Suprapubic skin (tissue), 4 donors: ENCODE results near the gene TM9SF2. TPM values are rescaled to one million over a fixed set of nuclear protein-coding genes. Genes with fewer than 3 reads are reported as not detected.

ENCODE experiments used
- DNase-seq, 2 donors: peaks; one replicate each; pipeline ENCODE4 v3.0.0-alpha.2; 2019; ENCODE audit warnings: low spot score in 2 of 2
- H3K27ac ChIP-seq: fragments of 200-600 bp; sonication (generic); one replicate; pipeline ENCODE4 v1.5.1; 2019
- H3K27me3 ChIP-seq: fragments of 200-600 bp; sonication (generic); one replicate; pipeline ENCODE4 v1.5.1; 2019
- H3K36me3 ChIP-seq: fragments of 200-600 bp; sonication (generic); one replicate; pipeline ENCODE4 v1.5.1; 2019
- H3K4me1 ChIP-seq: fragments of 200-600 bp; sonication (generic); one replicate; pipeline ENCODE4 v1.5.1; 2019
- H3K4me3 ChIP-seq: fragments of 200-600 bp; sonication (generic); one replicate; pipeline ENCODE4 v1.5.1; 2019; ENCODE audit warnings: mild to moderate bottlenecking
- H3K9me3 ChIP-seq: fragments of 200-600 bp; sonication (generic); one replicate; pipeline ENCODE4 v1.5.1; 2019
- EP300 ChIP-seq: sonication (generic); formaldehyde crosslinking; IDR thresholded peaks from one replicate; pipeline ENCODE4 v1.6.1; 2017; ENCODE audit warnings: antibody characterized with exemption
- POLR2A ChIP-seq, 2 donors: fragments of 450-650 bp; IDR thresholded peaks; one replicate each; pipeline ENCODE4 v1.6.1; 2017; ENCODE audit warnings: antibody characterized with exemption in 2 of 2, mild to moderate bottlenecking in 2 of 2, moderate library complexity in 2 of 2
- POLR2AphosphoS5 ChIP-seq, 3 donors: sonication (generic); formaldehyde crosslinking; IDR thresholded peaks; one replicate each; pipeline ENCODE4 v1.6.1; 2017; ENCODE audit warnings: antibody characterized with exemption in 3 of 3
- WGBS: methylation state at CpG from one replicate; pipeline ENCODE4 v1.1.5; 2018; 5-methylcytosine and 5-hydroxymethylcytosine counted together
- total RNA-seq, 4 donors: library from RNA; depleted of rRNA; stranded (reverse); fragments of >200 nt; gene quantifications; one replicate each; pipeline ENCODE4 v1.1.0, GENCODE V29; 2016
- TF ChIP-seq, protein P1 (sequence below), 2 donors: fragments of 200-600 bp in 1 of 2; fragments of 450-650 bp in 1 of 2; sonication (generic) in 1 of 2; IDR thresholded peaks; one replicate each; pipeline ENCODE4 v1.5.1; 2016 to 2019; ENCODE audit warnings: antibody characterized with exemption in 2 of 2, mild to moderate bottlenecking in 1 of 2, moderate library complexity in 1 of 2

The TM9SF2 gene
- total RNA-seq, 4 donors from 2014 or later: 64.2 to 108 (median 91.4) TPM

DNA sequence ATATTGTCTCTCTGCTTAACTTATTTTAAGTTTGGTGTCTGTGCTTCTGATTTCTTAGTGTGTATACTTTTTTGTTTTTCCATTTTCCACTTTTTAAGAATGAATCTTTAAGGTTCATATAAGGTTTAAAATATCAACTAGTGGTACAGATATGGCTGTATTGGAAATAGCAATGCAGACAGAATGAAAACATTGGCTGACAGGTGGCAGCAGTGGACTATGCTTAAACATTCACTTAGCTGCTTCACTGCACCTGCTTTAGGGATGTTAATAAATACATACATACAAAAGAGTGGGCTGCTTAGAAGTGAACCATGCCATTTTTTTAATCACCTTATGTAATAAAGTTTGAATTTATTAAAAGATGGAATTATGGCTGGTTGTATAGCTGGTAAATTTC lies 27.3 kb downstream of the TM9SF2 start:
- Histone ChIP-seq H3K27me3 (no peaks in the 10 kb centered on the region), H3K4me3 (no peak overlapping the region), H3K36me3 (peaks cover 39% of the 10 kb centered on the region), H3K4me1 (no peaks in the 10 kb centered on the region), H3K27ac (no peak overlapping the region), H3K9me3 (no peaks in the 10 kb centered on the region)
- DNase-seq: no peak
- TF ChIP-seq EP300: no peak
- TF ChIP-seq, protein P1, sequence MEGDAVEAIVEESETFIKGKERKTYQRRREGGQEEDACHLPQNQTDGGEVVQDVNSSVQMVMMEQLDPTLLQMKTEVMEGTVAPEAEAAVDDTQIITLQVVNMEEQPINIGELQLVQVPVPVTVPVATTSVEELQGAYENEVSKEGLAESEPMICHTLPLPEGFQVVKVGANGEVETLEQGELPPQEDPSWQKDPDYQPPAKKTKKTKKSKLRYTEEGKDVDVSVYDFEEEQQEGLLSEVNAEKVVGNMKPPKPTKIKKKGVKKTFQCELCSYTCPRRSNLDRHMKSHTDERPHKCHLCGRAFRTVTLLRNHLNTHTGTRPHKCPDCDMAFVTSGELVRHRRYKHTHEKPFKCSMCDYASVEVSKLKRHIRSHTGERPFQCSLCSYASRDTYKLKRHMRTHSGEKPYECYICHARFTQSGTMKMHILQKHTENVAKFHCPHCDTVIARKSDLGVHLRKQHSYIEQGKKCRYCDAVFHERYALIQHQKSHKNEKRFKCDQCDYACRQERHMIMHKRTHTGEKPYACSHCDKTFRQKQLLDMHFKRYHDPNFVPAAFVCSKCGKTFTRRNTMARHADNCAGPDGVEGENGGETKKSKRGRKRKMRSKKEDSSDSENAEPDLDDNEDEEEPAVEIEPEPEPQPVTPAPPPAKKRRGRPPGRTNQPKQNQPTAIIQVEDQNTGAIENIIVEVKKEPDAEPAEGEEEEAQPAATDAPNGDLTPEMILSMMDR (IDR thresholded peaks at IDR 0.05): no peak
- no peak for TF ChIP-seq POLR2AphosphoS5 (IDR thresholded peaks at IDR 0.05)
- no peak for TF ChIP-seq POLR2A (IDR thresholded peaks at IDR 0.05)

DNA sequence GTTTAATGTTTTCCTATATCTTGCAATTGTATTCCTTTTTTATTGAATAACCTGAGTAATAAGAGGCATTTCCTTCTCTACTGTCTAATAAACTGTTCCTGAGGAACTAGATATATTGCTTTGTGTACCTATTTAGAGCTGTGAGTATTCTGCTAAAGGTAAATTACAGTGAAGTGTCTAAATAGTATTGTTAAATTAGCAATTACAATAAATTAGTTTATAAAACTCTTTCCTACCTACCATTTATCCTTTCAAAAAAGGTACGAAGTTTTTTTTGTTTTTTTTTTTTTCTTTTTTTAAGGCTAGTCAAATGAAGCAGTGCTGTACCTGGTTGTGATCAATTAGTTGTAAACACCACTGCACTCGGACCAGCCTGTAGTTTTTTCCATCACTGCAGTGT lies 34.8 kb downstream of the TM9SF2 start:
- DNase-seq: no peak
- WGBS: 90% methylated on average over 2 of the region's 2 CpGs
- peaks cover 39% of the 10 kb centered on the region for H3K36me3 ChIP-seq
- no peaks in the 10 kb centered on the region for H3K4me1 ChIP-seq
- H3K4me3 ChIP-seq: no peak overlapping the region
- TF ChIP-seq POLR2AphosphoS5 (IDR thresholded peaks at IDR 0.05) (no peak), POLR2A (IDR thresholded peaks at IDR 0.05) (no peak), EP300 (no peak)
- TF ChIP-seq, protein P1 (IDR thresholded peaks at IDR 0.05): no peak
- no peak overlapping the region for H3K27ac ChIP-seq
- H3K9me3 ChIP-seq: no peaks in the 10 kb centered on the region
- H3K27me3 ChIP-seq: no peaks in the 10 kb centered on the region

DNA sequence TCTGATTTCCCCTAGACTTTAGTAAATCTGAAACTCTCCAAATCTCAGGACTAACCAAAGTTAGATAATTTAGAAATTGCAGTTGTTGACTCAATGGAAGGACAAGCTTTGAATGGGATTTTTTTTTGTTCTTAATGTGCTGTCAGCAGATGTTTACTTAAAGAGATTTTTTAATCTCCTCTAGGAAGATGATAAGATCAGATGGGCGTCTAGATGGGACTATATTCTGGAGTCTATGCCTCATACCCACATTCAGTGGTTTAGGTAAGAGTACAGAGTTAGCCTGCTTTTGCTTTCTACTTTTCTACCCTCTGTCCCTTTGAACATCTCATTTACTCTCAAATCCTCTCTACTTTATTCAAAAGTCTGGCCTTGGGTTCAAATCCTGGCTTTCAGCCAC lies 39.3 kb downstream of the TM9SF2 start:
- H3K27me3 ChIP-seq: no peaks in the 10 kb centered on the region
- no peaks in the 10 kb centered on the region for H3K9me3 ChIP-seq
- 76% methylated on average over 1 of the region's 1 CpG for WGBS
- DNase-seq: no peak
- H3K36me3 ChIP-seq: peaks cover 67% of the 10 kb centered on the region
- no peak for TF ChIP-seq POLR2AphosphoS5 (IDR thresholded peaks at IDR 0.05)
- TF ChIP-seq, protein P1 (IDR thresholded peaks at IDR 0.05): no peak
- TF ChIP-seq POLR2A (IDR thresholded peaks at IDR 0.05): no peak
- TF ChIP-seq EP300: no peak
- no peaks in the 10 kb centered on the region for H3K4me1 ChIP-seq
- no peak overlapping the region for H3K4me3 ChIP-seq
- H3K27ac ChIP-seq: no peak overlapping the region

DNA sequence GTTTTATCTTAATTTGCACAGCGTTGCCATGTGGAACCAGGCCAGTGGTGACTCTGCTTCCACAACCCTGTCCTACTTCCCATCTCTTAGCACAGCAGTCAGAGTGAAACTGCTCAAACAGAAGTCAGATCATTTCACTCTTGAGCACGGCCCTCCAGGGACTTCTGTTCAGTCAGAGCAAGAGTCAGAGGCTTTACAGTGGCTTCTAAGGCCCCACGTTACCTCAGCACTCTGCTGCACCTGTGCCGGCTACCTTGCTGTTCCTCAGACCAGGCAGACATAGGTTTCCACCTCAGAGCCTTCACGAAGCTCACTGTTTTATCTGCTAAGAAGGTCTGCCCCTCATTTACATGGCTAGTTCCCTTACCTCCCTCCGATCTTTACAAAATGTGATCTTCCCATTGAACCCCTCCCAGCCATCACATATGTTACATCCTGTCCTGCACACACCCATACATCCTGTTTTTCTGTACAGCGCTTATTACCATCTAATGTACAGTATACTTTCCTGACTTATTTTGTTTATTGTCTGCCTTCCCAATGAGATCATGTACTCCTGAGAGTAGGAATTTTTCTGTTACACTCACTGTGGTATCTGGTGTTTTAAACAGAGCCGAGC lies 41.6 kb downstream of the TM9SF2 start:
- H3K4me3 ChIP-seq: no peak overlapping the region
- 86% methylated on average over 8 of the region's 8 CpGs for WGBS
- no peak overlapping the region for H3K27ac ChIP-seq
- DNase-seq: no peak
- no peaks in the 10 kb centered on the region for H3K9me3 ChIP-seq
- H3K36me3 ChIP-seq: peaks cover 85% of the 10 kb centered on the region
- H3K27me3 ChIP-seq: no peaks in the 10 kb centered on the region
- TF ChIP-seq POLR2AphosphoS5 (IDR thresholded peaks at IDR 0.05): no peak
- no peak for TF ChIP-seq POLR2A (IDR thresholded peaks at IDR 0.05)
- TF ChIP-seq, protein P1 (IDR thresholded peaks at IDR 0.05): no peak
- TF ChIP-seq EP300: no peak
- H3K4me1 ChIP-seq: no peaks in the 10 kb centered on the region

DNA sequence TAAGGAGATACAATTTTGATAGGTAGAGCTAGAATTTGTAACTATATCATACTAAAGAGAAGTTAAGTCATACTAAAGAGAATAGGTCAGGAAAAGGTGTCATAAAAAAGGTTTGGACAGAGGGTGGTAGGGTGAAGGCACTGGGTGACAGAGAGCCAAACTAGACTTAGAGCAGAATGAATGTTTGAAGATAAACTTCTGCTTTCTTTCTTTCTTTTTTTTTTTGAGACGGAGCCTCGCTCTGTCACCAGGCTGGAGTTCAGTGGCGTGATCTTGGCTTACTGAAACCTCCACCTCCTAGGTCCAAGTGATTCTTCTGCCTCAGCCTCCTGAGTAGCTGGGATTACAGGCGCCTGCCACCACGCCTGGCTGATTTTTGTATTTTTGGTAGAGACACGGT lies 44.1 kb downstream of the TM9SF2 start:
- no peak overlapping the region for H3K4me3 ChIP-seq
- peaks cover 91% of the 10 kb centered on the region for H3K36me3 ChIP-seq
- no peak for DNase-seq
- H3K9me3 ChIP-seq: no peaks in the 10 kb centered on the region
- TF ChIP-seq POLR2A (IDR thresholded peaks at IDR 0.05): no peak
- no peak for TF ChIP-seq EP300
- TF ChIP-seq, protein P1 (IDR thresholded peaks at IDR 0.05): no peak
- no peak for TF ChIP-seq POLR2AphosphoS5 (IDR thresholded peaks at IDR 0.05)
- no peaks in the 10 kb centered on the region for H3K4me1 ChIP-seq
- 91% methylated on average over 6 of the region's 6 CpGs for WGBS
- no peak overlapping the region for H3K27ac ChIP-seq
- no peaks in the 10 kb centered on the region for H3K27me3 ChIP-seq
